Type B pancreatic cell (in vitro differentiated cells): ENCODE measurements around the gene MIA3. TPM values are rescaled to one million over a fixed set of nuclear protein-coding genes. Genes with fewer than 3 reads are reported as not detected.

Experiments used
- DNase-seq: peaks from one replicate; pipeline ENCODE4 v3.0.0; 2021; ENCODE audit warnings: mixed read lengths; ENCODE audit not compliant: unreplicated experiment; ENCODE audit errors: extremely low spot score
- H3K27ac Mint-ChIP-seq: 2 replicates; pipeline ENCODE4 v1.8.0; 2021; ENCODE audit warnings: mild to moderate bottlenecking, mixed read lengths
- H3K27me3 Mint-ChIP-seq: 2 replicates; pipeline ENCODE4 v1.8.0; 2021; ENCODE audit warnings: mixed read lengths
- H3K36me3 Mint-ChIP-seq: 2 replicates; pipeline ENCODE4 v1.8.0; 2021; ENCODE audit warnings: mixed read lengths
- H3K4me1 Mint-ChIP-seq: one replicate; pipeline ENCODE4 v1.8.0; 2021; ENCODE audit warnings: mixed read lengths; ENCODE audit not compliant: unreplicated experiment
- H3K4me3 Mint-ChIP-seq: 2 replicates; pipeline ENCODE4 v1.8.0; 2021; ENCODE audit warnings: mild to moderate bottlenecking, mixed read lengths
- H3K9me3 Mint-ChIP-seq: 2 replicates; pipeline ENCODE4 v1.8.0; 2021; ENCODE audit warnings: mixed read lengths
- total RNA-seq: library from RNA; stranded (reverse); gene quantifications from 2 replicates; pipeline ENCODE4 v1.2.1, GENCODE V29; 2021; ENCODE audit warnings: low replicate concordance
- TF ChIP-seq, protein P1 (sequence below): fragments of 200-600 bp; sonication (generic); conservative IDR thresholded peaks from 2 replicates; pipeline ENCODE4 v1.5.0; 2021; ENCODE audit warnings: antibody characterized with exemption, mild to moderate bottlenecking

MIA3 gene
- total RNA-seq, 1 donor from 2014 or later: 78.6 TPM

DNA sequence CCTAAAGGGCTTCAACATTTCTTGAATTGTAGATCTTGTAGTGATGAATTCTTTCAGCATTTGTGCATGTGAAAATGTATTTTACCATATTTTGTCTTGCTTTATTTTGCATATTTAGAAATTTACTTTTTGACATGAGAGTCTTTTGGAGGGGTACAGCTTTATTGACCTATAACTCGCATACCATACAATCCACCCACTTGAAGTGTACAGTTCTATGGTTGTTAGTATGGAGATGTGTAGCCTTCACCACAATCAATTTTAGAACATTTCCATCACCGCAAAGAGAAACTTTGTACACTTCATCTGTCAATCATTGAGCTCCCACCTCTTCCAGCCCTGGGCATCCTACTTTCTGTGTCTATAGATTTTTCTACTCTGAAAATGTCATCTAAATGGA is 7.2 kb upstream of the MIA3 start:
- DNase-seq: no peak
- no peaks in the 10 kb centered on the region for H3K36me3 Mint-ChIP-seq
- H3K4me3 Mint-ChIP-seq: no peak overlapping the region
- no peak overlapping the region for H3K27ac Mint-ChIP-seq
- H3K9me3 Mint-ChIP-seq: no peaks in the 10 kb centered on the region
- TF ChIP-seq, protein P1, sequence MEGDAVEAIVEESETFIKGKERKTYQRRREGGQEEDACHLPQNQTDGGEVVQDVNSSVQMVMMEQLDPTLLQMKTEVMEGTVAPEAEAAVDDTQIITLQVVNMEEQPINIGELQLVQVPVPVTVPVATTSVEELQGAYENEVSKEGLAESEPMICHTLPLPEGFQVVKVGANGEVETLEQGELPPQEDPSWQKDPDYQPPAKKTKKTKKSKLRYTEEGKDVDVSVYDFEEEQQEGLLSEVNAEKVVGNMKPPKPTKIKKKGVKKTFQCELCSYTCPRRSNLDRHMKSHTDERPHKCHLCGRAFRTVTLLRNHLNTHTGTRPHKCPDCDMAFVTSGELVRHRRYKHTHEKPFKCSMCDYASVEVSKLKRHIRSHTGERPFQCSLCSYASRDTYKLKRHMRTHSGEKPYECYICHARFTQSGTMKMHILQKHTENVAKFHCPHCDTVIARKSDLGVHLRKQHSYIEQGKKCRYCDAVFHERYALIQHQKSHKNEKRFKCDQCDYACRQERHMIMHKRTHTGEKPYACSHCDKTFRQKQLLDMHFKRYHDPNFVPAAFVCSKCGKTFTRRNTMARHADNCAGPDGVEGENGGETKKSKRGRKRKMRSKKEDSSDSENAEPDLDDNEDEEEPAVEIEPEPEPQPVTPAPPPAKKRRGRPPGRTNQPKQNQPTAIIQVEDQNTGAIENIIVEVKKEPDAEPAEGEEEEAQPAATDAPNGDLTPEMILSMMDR: no peak
- H3K27me3 Mint-ChIP-seq: peaks cover 42% of the 10 kb centered on the region
- no peaks in the 10 kb centered on the region for H3K4me1 Mint-ChIP-seq

DNA sequence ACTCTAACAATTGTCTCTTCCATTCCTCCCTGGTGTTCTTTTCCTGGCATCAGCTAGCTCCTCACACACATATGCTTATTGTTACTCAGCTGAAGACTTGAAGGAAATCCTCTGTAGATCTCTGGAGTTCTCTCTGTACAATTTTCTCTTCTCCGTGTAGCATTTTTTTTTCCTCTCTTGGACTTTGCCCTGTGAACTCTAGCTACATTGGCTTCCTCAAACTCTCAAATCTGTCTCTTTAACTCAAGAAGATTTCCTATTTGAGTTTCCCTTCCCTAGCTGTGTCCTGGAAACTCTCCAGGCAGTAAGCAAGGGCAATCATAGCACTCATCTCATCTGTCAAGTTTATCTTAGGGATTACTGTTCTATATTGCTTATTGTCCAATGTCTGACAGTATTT is 4.3 kb upstream of the MIA3 start:
- H3K4me1 Mint-ChIP-seq: no peaks in the 10 kb centered on the region
- H3K36me3 Mint-ChIP-seq: no peaks in the 10 kb centered on the region
- no peak overlapping the region for H3K4me3 Mint-ChIP-seq
- H3K27ac Mint-ChIP-seq: no peak overlapping the region
- DNase-seq: no peak
- peaks cover 45% of the 10 kb centered on the region for H3K27me3 Mint-ChIP-seq
- H3K9me3 Mint-ChIP-seq: no peaks in the 10 kb centered on the region
- TF ChIP-seq, protein P1: no peak

DNA sequence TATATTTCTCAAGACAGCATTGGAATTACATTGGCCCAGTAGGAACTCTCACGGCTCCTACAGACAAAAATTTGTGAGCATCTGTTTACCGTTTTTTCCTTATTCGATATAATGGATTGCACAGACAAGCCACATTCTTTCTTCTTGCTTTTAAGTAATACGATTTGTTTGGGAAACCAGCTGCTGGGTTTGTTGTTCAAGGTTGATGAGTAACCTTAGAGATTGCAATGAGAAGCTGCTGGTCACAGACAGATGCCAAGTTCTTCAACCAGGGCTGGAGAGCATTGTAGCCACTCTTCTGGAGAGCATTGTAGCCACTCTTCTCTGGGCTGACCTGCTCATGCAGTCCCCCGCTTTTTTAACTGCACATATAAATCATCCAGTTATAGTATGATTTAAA is 1.4 kb upstream of the MIA3 start:
- peaks cover 26% of the 10 kb centered on the region for H3K4me1 Mint-ChIP-seq
- H3K4me3 Mint-ChIP-seq: peak overlapping the region; percentile 89
- peaks cover 34% of the 10 kb centered on the region for H3K27me3 Mint-ChIP-seq
- TF ChIP-seq, protein P1: no peak
- peaks cover 5% of the 10 kb centered on the region for H3K36me3 Mint-ChIP-seq
- no peak for DNase-seq
- H3K27ac Mint-ChIP-seq: peak overlapping the region; percentile 88
- no peaks in the 10 kb centered on the region for H3K9me3 Mint-ChIP-seq

DNA sequence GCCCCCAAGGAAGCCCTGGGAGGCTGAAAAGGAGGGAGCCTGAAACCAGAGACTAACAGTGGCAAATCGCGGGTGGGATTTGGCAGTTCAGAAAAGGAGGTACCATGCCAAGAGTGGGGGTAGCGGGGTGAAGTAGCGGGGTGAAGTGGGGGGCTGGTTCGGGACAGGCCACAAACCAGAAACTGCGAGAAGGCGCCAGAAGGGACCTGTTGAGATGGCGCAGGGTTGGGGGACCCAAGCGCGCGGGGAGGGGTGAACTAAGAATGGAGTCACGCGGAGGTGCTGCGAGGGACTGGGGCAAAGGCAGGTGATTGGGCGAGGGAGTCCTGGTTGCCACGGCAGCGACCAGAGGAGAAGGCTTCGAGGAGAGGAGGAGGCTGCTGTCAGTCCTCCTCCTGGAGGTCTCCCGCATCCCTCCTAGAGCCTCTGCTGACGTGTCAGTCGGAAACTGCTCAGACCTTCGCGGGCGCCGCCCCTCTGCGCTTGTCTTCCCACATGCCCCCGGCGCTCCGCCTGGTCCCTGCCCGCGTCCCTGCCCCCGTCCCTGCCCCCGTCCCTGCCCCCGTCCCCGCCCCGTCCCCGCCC is 438 bp upstream of the MIA3 start:
- TF ChIP-seq, protein P1: no peak
- peaks cover 26% of the 10 kb centered on the region for H3K4me1 Mint-ChIP-seq
- no peaks in the 10 kb centered on the region for H3K9me3 Mint-ChIP-seq
- DNase-seq: peak; percentile 92
- H3K27ac Mint-ChIP-seq: peak overlapping the region; percentile 88
- peaks cover 28% of the 10 kb centered on the region for H3K27me3 Mint-ChIP-seq
- H3K4me3 Mint-ChIP-seq: peak overlapping the region; percentile 89
- peaks cover 5% of the 10 kb centered on the region for H3K36me3 Mint-ChIP-seq

DNA sequence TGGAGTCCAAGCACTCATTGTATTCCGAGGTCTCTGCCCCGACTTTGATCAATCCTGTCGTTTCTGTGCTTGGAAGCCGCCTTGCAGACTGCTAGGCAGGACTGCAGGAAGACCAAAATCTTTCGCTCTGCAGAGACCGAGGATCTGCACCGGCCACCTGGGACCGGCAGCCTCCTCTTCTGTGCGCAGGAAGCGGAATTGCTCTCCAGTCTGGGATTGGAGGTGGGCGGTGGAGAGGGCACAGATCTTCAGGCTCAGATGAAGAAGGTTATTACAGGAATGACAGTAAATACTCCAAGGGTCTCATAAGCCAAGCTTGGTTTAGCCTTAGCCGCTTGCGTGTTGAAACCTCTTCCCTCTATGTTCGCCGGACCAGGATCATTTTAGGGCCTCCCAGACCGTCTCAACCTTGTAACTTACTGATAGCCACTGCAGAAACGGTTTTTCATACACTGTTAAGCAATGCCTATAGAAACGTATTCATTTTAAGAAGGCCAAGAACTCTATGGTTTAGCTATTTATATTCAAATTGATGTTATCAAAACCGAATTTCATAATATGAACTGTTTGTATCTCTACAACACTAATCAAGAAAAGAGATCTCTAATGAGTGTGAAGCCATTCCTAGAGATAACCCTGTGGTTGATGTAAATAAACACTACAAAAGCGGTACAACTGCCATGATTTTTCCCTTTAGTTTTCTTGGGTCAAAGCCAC is 1.1 kb downstream of the MIA3 start:
- no peaks in the 10 kb centered on the region for H3K9me3 Mint-ChIP-seq
- H3K27ac Mint-ChIP-seq: peak overlapping the region; percentile 88
- peaks cover 9% of the 10 kb centered on the region for H3K36me3 Mint-ChIP-seq
- no peak for DNase-seq
- peak overlapping the region; percentile 95 for H3K4me3 Mint-ChIP-seq
- peaks cover 26% of the 10 kb centered on the region for H3K4me1 Mint-ChIP-seq
- peaks cover 16% of the 10 kb centered on the region for H3K27me3 Mint-ChIP-seq
- TF ChIP-seq, protein P1: no peak
